Stimulated activated naive CD8-positive, alpha-beta T cell treated with anti-CD3 and anti-CD28 coated beads, Interleukin-15, amount 100 ng/mL, for 72 hours (primary cell): ENCODE data around the gene LUC7L.
"Not testable (repeated sequence)": the region's sequence is repeated elsewhere in the genome, so short reads cannot be mapped to it uniquely, and the experiment has no call there.

Source experiments
- ATAC-seq: fragments of 150-1000 bp; cut with Tn5 transposase; 2 replicates; pipeline ENCODE4 v1.10.0; 2021; ENCODE audit warnings: mild to moderate bottlenecking, moderate library complexity
- DNase-seq, 2 donors: peaks; one replicate each; pipeline ENCODE4 v3.0.0; 2021 to 2022
- H3K27ac Mint-ChIP-seq, 2 donors: one replicate each; pipeline ENCODE4 v1.8.0; 2022; ENCODE audit warnings: mild to moderate bottlenecking in 2 of 2, mixed read lengths in 2 of 2, moderate library complexity in 2 of 2
- H3K27me3 Mint-ChIP-seq: one replicate; pipeline ENCODE4 v1.8.0; 2022; ENCODE audit warnings: mixed read lengths
- H3K4me1 Mint-ChIP-seq: one replicate; pipeline ENCODE4 v1.8.0; 2022; ENCODE audit warnings: mild to moderate bottlenecking, mixed read lengths
- H3K4me3 Mint-ChIP-seq, 2 donors: one replicate each; pipeline ENCODE4 v1.8.0; 2022; ENCODE audit warnings: mild to moderate bottlenecking in 2 of 2, mixed read lengths in 2 of 2, moderate library complexity in 1 of 2
- H3K9me3 Mint-ChIP-seq, 2 donors: one replicate each; pipeline ENCODE4 v1.8.0; 2022; ENCODE audit warnings: mixed read lengths in 2 of 2

The LUC7L gene

DNA sequence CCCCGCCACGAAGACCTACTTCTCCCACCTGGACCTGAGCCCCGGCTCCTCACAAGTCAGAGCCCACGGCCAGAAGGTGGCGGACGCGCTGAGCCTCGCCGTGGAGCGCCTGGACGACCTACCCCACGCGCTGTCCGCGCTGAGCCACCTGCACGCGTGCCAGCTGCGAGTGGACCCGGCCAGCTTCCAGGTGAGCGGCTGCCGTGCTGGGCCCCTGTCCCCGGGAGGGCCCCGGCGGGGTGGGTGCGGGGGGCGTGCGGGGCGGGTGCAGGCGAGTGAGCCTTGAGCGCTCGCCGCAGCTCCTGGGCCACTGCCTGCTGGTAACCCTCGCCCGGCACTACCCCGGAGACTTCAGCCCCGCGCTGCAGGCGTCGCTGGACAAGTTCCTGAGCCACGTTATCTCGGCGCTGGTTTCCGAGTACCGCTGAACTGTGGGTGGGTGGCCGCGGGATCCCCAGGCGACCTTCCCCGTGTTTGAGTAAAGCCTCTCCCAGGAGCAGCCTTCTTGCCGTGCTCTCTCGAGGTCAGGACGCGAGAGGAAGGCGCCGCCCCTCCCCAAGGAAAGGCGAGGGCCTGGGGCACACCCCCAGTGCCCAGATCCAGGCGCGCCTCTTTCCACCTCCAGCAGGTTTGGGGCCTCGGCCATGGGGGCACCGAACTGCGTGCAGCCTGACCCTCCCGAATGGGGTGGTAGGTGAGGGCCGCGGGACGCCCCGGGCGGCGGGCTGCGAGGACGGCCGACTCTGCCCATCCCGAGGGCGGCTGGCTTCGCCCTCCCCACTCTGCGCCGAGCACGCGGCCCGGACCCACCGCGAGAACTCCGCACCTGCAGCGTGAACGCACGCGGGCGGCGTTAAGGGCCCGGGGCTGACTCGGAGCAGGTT, 48.3 kb downstream of the LUC7L start:
- Mint-ChIP-seq H3K27me3 (peaks cover 20% of the 10 kb centered on the region), H3K27ac (no peak overlapping the region)

DNA sequence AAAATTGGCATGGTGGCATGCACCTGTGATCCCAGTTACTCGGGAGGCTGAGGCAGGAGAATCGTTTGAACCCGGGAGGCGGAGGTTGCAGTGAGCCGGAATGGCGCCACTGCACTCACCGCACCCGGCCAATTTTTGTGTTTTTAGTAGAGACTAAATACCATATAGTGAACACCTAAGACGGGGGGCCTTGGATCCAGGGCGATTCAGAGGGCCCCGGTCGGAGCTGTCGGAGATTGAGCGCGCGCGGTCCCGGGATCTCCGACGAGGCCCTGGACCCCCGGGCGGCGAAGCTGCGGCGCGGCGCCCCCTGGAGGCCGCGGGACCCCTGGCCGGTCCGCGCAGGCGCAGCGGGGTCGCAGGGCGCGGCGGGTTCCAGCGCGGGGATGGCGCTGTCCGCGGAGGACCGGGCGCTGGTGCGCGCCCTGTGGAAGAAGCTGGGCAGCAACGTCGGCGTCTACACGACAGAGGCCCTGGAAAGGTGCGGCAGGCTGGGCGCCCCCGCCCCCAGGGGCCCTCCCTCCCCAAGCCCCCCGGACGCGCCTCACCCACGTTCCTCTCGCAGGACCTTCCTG, 49.1 kb downstream of the LUC7L start, which contains the start of gene HBQ1:
Gene HBQ1 (plus strand): TSS at position 359 of the 575 bp plus-strand sequence. CDS start 28 bp downstream, at position 387.
- DNase-seq = peak; percentile 49 to 68
- peaks cover 27% of the 10 kb centered on the region for H3K27me3 Mint-ChIP-seq
- no peaks in the 10 kb centered on the region for H3K9me3 Mint-ChIP-seq
- H3K4me3 Mint-ChIP-seq = peak within 1 kb of the TSS; percentile 67 to 69
- ATAC-seq = peak; percentile 38
- peaks cover 16% of the 10 kb centered on the region for H3K4me1 Mint-ChIP-seq
- no peak within 1 kb of the TSS for H3K27ac Mint-ChIP-seq

More for the DNA sequence above, 48.3 kb downstream of the LUC7L start:
- ATAC-seq (peak; percentile 88), DNase-seq (peak; percentile 88 to 90)
- Mint-ChIP-seq H3K4me1 (peaks cover 15% of the 10 kb centered on the region), H3K9me3 (no peaks in the 10 kb centered on the region), H3K4me3 (peak overlapping the region; percentile 66 to 67)

DNA sequence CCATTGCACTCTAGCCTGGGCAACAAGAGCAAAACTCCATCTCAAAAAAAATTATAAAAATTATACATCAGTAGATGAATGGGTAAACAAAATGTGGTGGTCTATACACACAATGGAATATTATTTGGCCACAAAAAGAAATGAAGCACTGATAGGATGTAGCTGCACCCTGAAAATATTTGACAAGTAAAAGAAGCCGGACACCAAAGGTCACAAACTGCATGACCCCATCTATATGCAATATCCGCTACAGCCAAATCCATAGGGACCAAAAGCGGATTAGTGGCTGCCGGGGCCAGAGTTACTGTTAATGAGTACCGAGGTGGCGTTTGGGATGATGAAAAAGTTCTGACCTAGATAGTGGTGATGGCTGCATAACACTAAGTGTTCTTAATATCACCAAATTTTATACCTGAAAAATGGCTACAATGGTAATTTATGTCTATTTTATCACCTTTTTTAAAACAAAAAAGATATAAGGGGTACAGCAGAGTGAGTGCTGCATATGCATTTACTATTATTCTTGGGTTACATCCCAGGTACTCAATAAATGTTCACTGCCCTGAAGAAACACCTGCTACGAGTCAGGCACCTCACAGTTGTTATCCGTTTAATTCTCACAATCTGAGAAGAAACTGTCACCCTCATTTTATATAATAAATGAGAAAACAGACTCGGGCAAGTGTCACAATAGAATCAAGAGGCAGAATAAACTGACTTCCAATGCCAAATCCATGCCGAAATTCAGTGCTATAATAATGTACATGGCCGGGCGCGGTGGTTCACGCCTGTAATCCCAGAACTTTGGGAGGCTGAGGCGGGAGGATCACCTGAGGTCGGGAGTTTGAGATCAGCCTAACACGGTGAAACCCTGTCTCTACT, 49.8 kb downstream of the LUC7L start:
- DNase-seq (no peak), ATAC-seq (no peak)
- Mint-ChIP-seq H3K27ac (no peak overlapping the region), H3K27me3 (peaks cover 34% of the 10 kb centered on the region), H3K4me3 (peak overlapping the region; percentile 39 to 69), H3K4me1 (peaks cover 24% of the 10 kb centered on the region), H3K9me3 (no peaks in the 10 kb centered on the region)

DNA sequence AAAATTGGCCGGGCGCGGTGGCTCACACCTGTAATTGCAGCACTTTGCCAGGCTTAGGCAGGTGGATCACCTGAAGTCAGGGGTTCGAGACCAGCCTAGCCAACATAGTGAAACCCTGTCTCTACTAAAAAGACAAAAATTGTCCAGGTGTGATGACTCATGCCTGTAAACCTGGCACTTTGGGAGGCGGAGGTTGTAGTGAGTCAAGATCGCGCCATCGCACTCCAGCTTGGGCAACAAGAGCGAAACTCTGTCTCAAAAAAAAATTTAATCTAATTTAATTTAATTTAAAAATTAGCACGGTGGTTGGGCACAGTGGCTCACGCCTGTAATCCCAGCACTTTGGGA, 50.6 kb downstream of the LUC7L start:
- H3K4me3 Mint-ChIP-seq = no peak overlapping the region
- DNase-seq (no peak), ATAC-seq (no peak)
- H3K4me1 Mint-ChIP-seq = peaks cover 32% of the 10 kb centered on the region
- H3K27ac Mint-ChIP-seq = no peak overlapping the region
- H3K9me3 Mint-ChIP-seq = no peaks in the 10 kb centered on the region
- H3K27me3 Mint-ChIP-seq = peaks cover 43% of the 10 kb centered on the region

DNA sequence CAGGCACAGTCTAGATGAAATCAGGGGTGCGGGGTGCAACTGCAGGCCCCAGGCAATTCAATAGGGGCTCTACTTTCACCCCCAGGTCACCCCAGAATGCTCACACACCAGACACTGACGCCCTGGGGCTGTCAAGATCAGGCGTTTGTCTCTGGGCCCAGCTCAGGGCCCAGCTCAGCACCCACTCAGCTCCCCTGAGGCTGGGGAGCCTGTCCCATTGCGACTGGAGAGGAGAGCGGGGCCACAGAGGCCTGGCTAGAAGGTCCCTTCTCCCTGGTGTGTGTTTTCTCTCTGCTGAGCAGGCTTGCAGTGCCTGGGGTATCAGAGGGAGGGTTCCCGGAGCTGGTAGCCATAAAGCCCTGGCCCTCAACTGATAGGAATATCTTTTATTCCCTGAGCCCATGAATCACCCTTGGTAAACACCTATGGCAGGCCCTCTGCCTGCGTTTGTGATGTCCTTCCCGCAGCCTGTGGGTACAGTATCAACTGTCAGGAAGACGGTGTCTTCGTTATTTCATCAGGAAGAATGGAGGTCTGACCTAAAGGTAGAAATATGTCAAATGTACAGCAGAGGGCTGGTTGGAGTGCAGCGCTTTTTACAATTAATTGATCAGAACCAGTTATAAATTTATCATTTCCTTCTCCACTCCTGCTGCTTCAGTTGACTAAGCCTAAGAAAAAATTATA, 51.1 kb downstream of the LUC7L start:
- Mint-ChIP-seq H3K4me1 (peaks cover 37% of the 10 kb centered on the region), H3K4me3 (peak overlapping the region in 1 of 2 donors; percentile 22), H3K27ac (no peak overlapping the region), H3K9me3 (no peaks in the 10 kb centered on the region), H3K27me3 (peaks cover 48% of the 10 kb centered on the region)
- ATAC-seq = no peak
- DNase-seq = no peak

DNA sequence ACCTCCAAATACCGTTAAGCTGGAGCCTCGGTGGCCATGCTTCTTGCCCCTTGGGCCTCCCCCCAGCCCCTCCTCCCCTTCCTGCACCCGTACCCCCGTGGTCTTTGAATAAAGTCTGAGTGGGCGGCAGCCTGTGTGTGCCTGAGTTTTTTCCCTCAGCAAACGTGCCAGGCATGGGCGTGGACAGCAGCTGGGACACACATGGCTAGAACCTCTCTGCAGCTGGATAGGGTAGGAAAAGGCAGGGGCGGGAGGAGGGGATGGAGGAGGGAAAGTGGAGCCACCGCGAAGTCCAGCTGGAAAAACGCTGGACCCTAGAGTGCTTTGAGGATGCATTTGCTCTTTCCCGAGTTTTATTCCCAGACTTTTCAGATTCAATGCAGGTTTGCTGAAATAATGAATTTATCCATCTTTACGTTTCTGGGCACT, 51.8 kb downstream of the LUC7L start:
- Mint-ChIP-seq H3K27ac (peak overlapping the region in 1 of 2 donors; percentile 63), H3K9me3 (no peaks in the 10 kb centered on the region), H3K4me3 (peak overlapping the region; percentile 22 to 24), H3K4me1 (peaks cover 37% of the 10 kb centered on the region), H3K27me3 (peaks cover 49% of the 10 kb centered on the region)
- DNase-seq = no peak
- ATAC-seq = no peak

DNA sequence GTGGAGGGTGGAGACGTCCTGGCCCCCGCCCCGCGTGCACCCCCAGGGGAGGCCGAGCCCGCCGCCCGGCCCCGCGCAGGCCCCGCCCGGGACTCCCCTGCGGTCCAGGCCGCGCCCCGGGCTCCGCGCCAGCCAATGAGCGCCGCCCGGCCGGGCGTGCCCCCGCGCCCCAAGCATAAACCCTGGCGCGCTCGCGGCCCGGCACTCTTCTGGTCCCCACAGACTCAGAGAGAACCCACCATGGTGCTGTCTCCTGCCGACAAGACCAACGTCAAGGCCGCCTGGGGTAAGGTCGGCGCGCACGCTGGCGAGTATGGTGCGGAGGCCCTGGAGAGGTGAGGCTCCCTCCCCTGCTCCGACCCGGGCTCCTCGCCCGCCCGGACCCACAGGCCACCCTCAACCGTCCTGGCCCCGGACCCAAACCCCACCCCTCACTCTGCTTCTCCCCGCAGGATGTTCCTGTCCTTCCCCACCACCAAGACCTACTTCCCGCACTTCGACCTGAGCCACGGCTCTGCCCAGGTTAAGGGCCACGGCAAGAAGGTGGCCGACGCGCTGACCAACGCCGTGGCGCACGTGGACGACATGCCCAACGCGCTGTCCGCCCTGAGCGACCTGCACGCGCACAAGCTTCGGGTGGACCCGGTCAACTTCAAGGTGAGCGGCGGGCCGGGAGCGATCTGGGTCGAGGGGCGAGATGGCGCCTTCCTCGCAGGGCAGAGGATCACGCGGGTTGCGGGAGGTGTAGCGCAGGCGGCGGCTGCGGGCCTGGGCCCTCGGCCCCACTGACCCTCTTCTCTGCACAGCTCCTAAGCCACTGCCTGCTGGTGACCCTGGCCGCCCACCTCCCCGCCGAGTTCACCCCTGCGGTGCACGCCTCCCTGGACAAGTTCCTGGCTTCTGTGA, 52.5 kb downstream of the LUC7L start, which contains the start of gene HBA1:
Gene HBA1 (plus strand): TSS at position 204 of the 906 bp plus-strand sequence. CDS start 37 bp downstream, at position 241.
- Mint-ChIP-seq H3K4me3 (peak within 1 kb of the TSS; percentile 19 to 24), H3K4me1 (peaks cover 37% of the 10 kb centered on the region), H3K27ac (peak within 1 kb of the TSS in 1 of 2 donors; percentile 63), H3K27me3 (peaks cover 53% of the 10 kb centered on the region)
- DNase-seq, H3K9me3 Mint-ChIP-seq: not testable (repeated sequence)
- ATAC-seq = peak; percentile 32

DNA sequence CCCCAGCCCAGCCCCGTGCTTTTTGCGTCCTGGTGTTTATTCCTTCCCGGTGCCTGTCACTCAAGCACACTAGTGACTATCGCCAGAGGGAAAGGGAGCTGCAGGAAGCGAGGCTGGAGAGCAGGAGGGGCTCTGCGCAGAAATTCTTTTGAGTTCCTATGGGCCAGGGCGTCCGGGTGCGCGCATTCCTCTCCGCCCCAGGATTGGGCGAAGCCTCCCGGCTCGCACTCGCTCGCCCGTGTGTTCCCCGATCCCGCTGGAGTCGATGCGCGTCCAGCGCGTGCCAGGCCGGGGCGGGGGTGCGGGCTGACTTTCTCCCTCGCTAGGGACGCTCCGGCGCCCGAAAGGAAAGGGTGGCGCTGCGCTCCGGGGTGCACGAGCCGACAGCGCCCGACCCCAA, 53.2 kb downstream of the LUC7L start:
- DNase-seq, ATAC-seq, H3K27ac Mint-ChIP-seq, H3K9me3 Mint-ChIP-seq: not testable (repeated sequence)
- peak overlapping the region in 1 of 2 donors; percentile 24 for H3K4me3 Mint-ChIP-seq
- H3K27me3 Mint-ChIP-seq = peaks cover 61% of the 10 kb centered on the region
- H3K4me1 Mint-ChIP-seq = peaks cover 37% of the 10 kb centered on the region

DNA sequence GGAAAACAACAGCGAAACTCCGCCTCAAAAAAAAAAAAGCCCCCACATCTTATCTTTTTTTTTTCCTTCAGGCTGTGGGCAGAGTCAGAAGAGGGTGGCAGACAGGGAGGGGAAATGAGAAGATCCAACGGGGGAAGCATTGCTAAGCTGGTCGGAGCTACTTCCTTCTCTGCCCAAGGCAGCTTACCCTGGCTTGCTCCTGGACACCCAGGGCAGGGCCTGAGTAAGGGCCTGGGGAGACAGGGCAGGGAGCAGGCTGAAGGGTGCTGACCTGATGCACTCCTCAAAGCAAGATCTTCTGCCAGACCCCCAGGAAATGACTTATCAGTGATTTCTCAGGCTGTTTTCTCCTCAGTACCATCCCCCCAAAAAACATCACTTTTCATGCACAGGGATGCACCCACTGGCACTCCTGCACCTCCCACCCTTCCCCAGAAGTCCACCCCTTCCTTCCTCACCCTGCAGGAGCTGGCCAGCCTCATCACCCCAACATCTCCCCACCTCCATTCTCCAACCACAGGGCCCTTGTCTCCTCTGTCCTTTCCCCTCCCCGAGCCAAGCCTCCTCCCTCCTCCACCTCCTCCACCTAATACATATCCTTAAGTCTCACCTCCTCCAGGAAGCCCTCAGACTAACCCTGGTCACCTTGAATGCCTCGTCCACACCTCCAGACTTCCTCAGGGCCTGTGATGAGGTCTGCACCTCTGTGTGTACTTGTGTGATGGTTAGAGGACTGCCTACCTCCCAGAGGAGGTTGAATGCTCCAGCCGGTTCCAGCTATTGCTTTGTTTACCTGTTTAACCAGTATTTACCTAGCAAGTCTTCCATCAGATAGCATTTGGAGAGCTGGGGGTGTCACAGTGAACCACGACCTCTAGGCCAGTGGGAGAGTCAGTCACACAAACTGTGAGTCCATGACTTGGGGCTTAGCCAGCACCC, 54.0 kb downstream of the LUC7L start:
- H3K27me3 Mint-ChIP-seq = peaks cover 68% of the 10 kb centered on the region

DNA sequence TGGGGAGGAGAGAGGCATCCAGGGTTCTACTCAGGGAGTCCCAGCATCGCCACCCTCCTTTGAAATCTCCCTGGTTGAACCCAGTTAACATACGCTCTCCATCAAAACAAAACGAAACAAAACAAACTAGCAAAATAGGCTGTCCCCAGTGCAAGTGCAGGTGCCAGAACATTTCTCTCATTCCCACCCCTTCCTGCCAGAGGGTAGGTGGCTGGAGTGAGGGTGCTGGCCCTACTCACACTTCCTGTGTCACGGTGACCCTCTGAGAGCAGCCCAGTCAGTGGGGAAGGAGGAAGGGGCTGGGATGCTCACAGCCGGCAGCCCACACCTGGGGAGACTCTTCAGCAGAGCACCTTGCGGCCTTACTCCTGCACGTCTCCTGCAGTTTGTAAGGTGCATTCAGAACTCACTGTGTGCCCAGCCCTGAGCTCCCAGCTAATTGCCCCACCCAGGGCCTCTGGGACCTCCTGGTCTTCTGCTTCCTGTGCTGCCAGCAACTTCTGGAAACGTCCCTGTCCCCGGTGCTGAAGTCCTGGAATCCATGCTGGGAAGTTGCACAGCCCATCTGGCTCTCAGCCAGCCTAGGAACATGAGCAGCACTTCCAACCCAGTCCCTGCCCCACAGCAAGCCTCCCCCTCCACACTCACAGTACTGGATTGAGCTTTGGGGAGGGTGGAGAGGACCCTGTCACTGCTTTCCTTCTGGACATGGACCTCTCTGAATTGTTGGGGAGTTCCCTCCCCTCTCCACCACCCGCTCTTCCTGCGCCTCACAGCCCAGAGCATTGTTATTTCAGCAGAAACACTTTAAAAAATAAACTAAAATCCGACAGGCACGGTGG, 55.1 kb downstream of the LUC7L start:
- H3K9me3 Mint-ChIP-seq, ATAC-seq, H3K27ac Mint-ChIP-seq, H3K4me3 Mint-ChIP-seq, DNase-seq: not testable (repeated sequence)
- Mint-ChIP-seq H3K4me1 (peaks cover 44% of the 10 kb centered on the region), H3K27me3 (peaks cover 79% of the 10 kb centered on the region)

More for the DNA sequence above, 54.0 kb downstream of the LUC7L start:
- no peak overlapping the region for H3K27ac Mint-ChIP-seq
- no peak for ATAC-seq
- H3K9me3 Mint-ChIP-seq = no peaks in the 10 kb centered on the region
- peaks cover 44% of the 10 kb centered on the region for H3K4me1 Mint-ChIP-seq
- no peak for DNase-seq
- no peak overlapping the region for H3K4me3 Mint-ChIP-seq

DNA sequence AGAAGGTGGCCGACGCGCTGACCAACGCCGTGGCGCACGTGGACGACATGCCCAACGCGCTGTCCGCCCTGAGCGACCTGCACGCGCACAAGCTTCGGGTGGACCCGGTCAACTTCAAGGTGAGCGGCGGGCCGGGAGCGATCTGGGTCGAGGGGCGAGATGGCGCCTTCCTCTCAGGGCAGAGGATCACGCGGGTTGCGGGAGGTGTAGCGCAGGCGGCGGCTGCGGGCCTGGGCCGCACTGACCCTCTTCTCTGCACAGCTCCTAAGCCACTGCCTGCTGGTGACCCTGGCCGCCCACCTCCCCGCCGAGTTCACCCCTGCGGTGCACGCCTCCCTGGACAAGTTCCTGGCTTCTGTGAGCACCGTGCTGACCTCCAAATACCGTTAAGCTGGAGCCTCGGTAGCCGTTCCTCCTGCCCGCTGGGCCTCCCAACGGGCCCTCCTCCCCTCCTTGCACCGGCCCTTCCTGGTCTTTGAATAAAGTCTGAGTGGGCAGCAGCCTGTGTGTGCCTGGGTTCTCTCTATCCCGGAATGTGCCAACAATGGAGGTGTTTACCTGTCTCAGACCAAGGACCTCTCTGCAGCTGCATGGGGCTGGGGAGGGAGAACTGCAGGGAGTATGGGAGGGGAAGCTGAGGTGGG, 55.9 kb downstream of the LUC7L start:
- Mint-ChIP-seq H3K4me3 (peak overlapping the region; percentile 56 to 63), H3K4me1 (peaks cover 44% of the 10 kb centered on the region), H3K27me3 (peaks cover 83% of the 10 kb centered on the region)
- not testable (repeated sequence) for ATAC-seq, H3K27ac Mint-ChIP-seq, DNase-seq, H3K9me3 Mint-ChIP-seq

DNA sequence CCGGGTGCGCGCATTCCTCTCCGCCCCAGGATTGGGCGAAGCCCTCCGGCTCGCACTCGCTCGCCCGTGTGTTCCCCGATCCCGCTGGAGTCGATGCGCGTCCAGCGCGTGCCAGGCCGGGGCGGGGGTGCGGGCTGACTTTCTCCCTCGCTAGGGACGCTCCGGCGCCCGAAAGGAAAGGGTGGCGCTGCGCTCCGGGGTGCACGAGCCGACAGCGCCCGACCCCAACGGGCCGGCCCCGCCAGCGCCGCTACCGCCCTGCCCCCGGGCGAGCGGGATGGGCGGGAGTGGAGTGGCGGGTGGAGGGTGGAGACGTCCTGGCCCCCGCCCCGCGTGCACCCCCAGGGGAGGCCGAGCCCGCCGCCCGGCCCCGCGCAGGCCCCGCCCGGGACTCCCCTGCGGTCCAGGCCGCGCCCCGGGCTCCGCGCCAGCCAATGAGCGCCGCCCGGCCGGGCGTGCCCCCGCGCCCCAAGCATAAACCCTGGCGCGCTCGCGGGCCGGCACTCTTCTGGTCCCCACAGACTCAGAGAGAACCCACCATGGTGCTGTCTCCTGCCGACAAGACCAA, 56.8 kb downstream of the LUC7L start, which contains the start of gene HBA2:
Gene HBA2 (plus strand): TSS at position 503 of the 568 bp plus-strand sequence. CDS start 37 bp downstream, at position 540.
- peak within 1 kb of the TSS in 1 of 2 donors; percentile 34 for H3K27ac Mint-ChIP-seq
- peaks cover 83% of the 10 kb centered on the region for H3K27me3 Mint-ChIP-seq
- DNase-seq, H3K9me3 Mint-ChIP-seq: not testable (repeated sequence)
- H3K4me3 Mint-ChIP-seq = peak within 1 kb of the TSS; percentile 56 to 63
- peak; percentile 54 for ATAC-seq
- peaks cover 37% of the 10 kb centered on the region for H3K4me1 Mint-ChIP-seq
